IPS-18a (cell line): ENCODE data around the gene IL32.

Source experiments
- H3K27ac ChIP-seq: one replicate; pipeline ENCODE4 v1.5.1; 2013; ENCODE audit warnings: low read length
- H3K27me3 ChIP-seq: one replicate; pipeline ENCODE4 v1.6.1; 2013; ENCODE audit warnings: mild to moderate bottlenecking, low read length; ENCODE audit not compliant: control insufficient read depth, insufficient read depth
- H3K36me3 ChIP-seq: one replicate; pipeline ENCODE4 v1.6.1; 2013; ENCODE audit warnings: low read depth, low read length; ENCODE audit not compliant: control insufficient read depth
- H3K4me1 ChIP-seq: one replicate; pipeline ENCODE4 v1.6.1; 2013; ENCODE audit warnings: low read depth, low read length; ENCODE audit not compliant: control insufficient read depth
- H3K4me3 ChIP-seq: one replicate; pipeline ENCODE4 v1.5.1; 2013; ENCODE audit warnings: low read length
- H3K9ac ChIP-seq: one replicate; pipeline ENCODE4 v1.6.1; 2013; ENCODE audit warnings: mild to moderate bottlenecking, low read length, moderate library complexity
- H3K9me3 ChIP-seq: one replicate; pipeline ENCODE4 v1.6.1; 2013; ENCODE audit warnings: low read depth, low read length; ENCODE audit not compliant: control insufficient read depth

The IL32 gene

GRCh38 chr16:3101018-3101840 is 35.8 kb downstream of the IL32 start:
- no peaks in the 10 kb centered on the region for H3K27me3 ChIP-seq
- peaks cover 30% of the 10 kb centered on the region for H3K4me1 ChIP-seq
- peaks cover 4% of the 10 kb centered on the region for H3K36me3 ChIP-seq
- no peak overlapping the region for H3K4me3 ChIP-seq
- no peak overlapping the region for H3K9ac ChIP-seq
- H3K9me3 ChIP-seq, result no peaks in the 10 kb centered on the region
- no peak overlapping the region for H3K27ac ChIP-seq

- Histone ChIP-seq H3K27me3 (no peaks in the 10 kb centered on the region), H3K4me1 (peaks cover 25% of the 10 kb centered on the region), H3K9me3 (no peaks in the 10 kb centered on the region), H3K36me3 (no peaks in the 10 kb centered on the region), H3K27ac (peak overlapping the region; percentile 34), H3K9ac (no peak overlapping the region), H3K4me3 (no peak overlapping the region)
These were observed 36.5 kb downstream of the IL32 start for GRCh38 chr16:3101841-3102470.

GRCh38 chr16:3106205-3106928 is 40.9 kb downstream of the IL32 start:
- peaks cover 10% of the 10 kb centered on the region for H3K4me1 ChIP-seq
- H3K27ac ChIP-seq, result peak overlapping the region; percentile 30
- H3K9ac ChIP-seq, result peak overlapping the region; percentile 74
- H3K27me3 ChIP-seq, result no peaks in the 10 kb centered on the region
- no peaks in the 10 kb centered on the region for H3K9me3 ChIP-seq
- H3K36me3 ChIP-seq, result no peaks in the 10 kb centered on the region
- H3K4me3 ChIP-seq, result peak overlapping the region; percentile 73

DNA sequence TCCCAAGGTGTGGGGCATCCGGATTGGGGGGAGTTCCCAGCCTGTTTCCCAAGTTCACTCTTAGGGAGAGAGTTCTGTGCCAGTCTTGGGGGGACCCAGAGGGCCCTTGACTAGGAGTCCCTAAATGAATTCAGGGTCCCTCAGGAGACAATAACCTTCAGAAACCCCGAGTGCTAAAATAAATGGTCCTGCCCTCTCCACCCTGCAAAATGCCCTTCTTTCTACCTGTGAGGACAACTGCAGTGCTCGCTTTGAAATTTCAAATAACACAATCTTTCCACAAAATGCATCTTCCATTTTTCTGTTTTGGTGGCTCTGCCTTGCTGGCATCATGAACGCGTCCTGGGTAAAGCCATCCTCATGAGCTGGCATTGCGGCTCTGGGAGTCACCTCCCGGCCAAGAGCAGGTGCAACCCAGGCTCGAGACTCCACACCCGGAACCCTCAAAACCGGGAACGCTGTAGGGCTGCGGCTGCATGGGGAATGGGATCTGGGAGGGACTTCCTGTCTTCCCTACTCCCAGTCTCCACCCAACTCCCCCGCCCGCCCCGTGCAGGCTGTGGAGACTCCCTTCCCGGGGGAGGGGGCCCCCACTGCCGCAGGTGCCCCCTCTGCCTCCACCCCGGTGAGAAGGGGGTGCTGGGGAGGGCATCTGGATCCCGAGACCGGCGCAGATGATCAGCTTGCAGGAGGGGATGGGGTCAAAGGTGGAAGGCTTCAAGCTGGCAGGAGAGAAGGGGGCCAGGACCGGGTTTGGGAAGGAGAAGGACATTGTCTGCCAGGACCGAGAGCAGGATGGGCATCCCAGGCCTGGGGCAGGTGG is 46.8 kb downstream of the IL32 start, which contains the start of gene ZNF205:
Gene ZNF205, plus strand, starts transcription at position 529 of the 823 bp plus-strand sequence. CDS start 845 bp downstream, outside the sequence.
- Histone ChIP-seq H3K27me3 (no peaks in the 10 kb centered on the region), H3K9ac (peak within 1 kb of the TSS; percentile 73), H3K27ac (no peak within 1 kb of the TSS), H3K9me3 (no peaks in the 10 kb centered on the region), H3K4me1 (peaks cover 9% of the 10 kb centered on the region), H3K36me3 (peaks cover 7% of the 10 kb centered on the region), H3K4me3 (peak within 1 kb of the TSS; percentile 89)

DNA sequence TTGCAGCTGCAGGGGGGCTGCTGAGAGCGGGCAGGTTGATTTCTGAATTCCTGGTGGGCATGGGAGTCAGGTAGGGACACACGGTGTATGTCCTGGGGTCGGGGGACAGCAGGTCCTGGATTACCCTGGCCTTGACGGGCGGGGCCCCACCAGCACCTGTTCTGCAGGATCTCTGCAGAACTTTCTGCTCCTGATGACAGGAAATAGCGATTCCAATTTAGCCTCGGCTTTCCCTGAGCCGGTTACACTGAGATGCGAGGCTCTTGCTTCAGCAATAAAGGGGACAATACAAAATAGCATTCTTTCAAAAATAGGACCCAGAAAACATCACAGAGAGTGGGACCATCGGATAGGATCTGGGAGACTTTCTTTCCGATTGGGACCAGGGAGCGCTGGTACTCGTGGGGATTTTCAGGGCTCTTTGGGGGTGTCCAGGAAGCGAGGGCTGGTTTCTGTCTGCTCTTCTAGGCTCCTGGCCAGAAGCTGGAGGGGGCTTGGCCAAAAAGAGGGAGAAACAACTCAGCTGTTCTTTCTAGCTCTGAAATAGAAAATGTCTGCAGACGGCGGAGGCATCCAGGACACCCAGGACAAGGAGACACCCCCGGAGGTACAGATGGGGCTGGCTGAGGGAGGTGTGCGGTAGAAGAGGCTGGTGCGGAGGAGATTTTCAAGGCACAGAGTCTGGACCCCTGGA is 47.6 kb downstream of the IL32 start:
- Histone ChIP-seq H3K27me3 (no peaks in the 10 kb centered on the region), H3K9me3 (no peaks in the 10 kb centered on the region), H3K4me1 (peaks cover 9% of the 10 kb centered on the region), H3K27ac (no peak overlapping the region), H3K9ac (peak overlapping the region; percentile 73), H3K36me3 (peaks cover 8% of the 10 kb centered on the region), H3K4me3 (peak overlapping the region; percentile 89)

DNA sequence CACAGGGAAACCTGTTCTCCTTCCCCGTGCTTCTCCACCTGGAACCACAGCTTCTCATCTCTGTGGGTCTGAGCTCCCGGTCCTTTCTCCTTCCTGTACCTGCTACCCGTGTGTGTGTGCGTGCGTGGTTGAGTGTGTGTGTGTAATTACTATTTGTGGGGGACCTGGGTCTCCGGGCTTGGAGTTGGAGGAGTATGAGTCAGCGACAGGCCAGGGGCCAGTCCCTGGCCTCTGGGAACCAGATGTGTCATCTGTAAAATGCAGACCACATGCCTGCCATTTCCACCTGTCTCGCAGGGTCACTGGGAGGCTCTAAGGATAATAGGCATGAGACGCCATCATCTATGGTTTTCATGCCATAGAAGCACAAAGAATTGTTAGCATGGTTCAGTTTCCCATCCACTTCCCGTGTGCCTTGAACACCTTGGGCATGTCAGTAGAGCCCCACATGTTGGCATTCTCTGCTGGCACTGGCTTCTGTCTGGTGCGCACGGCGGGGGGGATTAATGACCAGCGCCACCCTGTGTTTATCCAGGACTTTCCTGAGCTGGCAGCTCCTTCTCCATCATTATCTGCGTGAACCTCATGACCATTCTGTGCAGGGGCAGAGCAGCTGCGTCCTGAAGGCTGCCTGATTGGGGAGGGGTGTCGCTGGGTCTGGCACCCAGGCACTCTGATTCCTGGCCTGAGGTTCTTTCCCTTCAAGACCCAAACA is 48.5 kb downstream of the IL32 start:
- H3K27ac ChIP-seq, result no peak overlapping the region
- H3K27me3 ChIP-seq, result no peaks in the 10 kb centered on the region
- H3K9ac ChIP-seq, result no peak overlapping the region
- H3K36me3 ChIP-seq, result peaks cover 12% of the 10 kb centered on the region
- H3K4me3 ChIP-seq, result peak overlapping the region; percentile 89
- H3K4me1 ChIP-seq, result peaks cover 9% of the 10 kb centered on the region
- no peaks in the 10 kb centered on the region for H3K9me3 ChIP-seq

GRCh38 chr16:3115003-3115402 is 49.6 kb downstream of the IL32 start:
- H3K4me1 ChIP-seq, result peaks cover 9% of the 10 kb centered on the region
- no peaks in the 10 kb centered on the region for H3K27me3 ChIP-seq
- H3K36me3 ChIP-seq, result peaks cover 17% of the 10 kb centered on the region
- H3K9ac ChIP-seq, result no peak overlapping the region
- H3K27ac ChIP-seq, result no peak overlapping the region
- H3K4me3 ChIP-seq, result no peak overlapping the region
- H3K9me3 ChIP-seq, result no peaks in the 10 kb centered on the region

DNA sequence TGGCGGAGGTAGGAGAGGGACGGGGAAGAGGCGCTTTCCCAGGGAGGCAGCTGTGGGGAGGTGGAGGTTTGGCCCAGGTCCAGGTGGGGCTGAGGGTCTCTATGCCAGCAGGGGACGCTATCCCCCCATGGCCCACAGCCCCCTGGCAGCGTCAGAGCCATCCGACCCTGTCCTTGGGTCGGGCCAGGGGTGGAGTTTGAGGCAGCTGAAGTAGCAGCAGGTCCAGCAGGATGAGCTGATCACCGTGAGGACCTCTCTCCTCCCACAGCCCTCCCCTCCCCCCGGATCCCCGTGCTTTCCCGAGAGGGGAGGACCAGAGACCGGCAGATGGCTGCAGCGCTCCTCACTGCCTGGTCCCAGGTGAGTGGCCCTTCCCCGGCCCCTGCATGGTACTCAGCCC is 50.1 kb downstream of the IL32 start:
- Histone ChIP-seq H3K36me3 (peaks cover 21% of the 10 kb centered on the region), H3K4me3 (no peak overlapping the region), H3K4me1 (peaks cover 9% of the 10 kb centered on the region), H3K27ac (no peak overlapping the region), H3K9me3 (no peaks in the 10 kb centered on the region), H3K27me3 (no peaks in the 10 kb centered on the region), H3K9ac (no peak overlapping the region)

- Histone ChIP-seq H3K36me3 (peaks cover 24% of the 10 kb centered on the region), H3K9me3 (no peaks in the 10 kb centered on the region), H3K9ac (no peak overlapping the region), H3K4me3 (no peak overlapping the region), H3K27me3 (no peaks in the 10 kb centered on the region), H3K4me1 (no peaks in the 10 kb centered on the region), H3K27ac (no peak overlapping the region)
These were observed 52.9 kb downstream of the IL32 start for GRCh38 chr16:3118204-3118790.

DNA sequence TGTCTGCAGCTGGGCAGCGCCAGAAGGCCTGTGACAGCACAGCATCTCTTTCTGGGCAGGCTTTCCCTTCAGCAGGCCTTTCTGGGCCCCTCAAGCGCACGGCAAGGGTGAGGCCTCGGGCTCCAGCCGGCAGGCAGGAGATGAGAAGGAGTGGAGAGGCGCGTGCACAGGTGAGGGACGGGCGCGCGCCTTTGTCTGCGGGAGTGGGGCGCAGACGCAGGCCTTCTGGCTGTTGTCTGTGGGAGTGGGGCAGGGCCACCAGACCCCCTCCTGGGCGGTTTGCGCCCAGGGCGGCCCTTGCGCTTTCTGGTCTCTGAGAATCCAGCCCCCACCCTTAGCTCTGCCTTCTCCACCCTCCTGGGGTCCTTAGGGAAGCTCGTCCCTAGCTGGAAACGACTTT is 53.4 kb downstream of the IL32 start:
- Histone ChIP-seq H3K9me3 (no peaks in the 10 kb centered on the region), H3K4me1 (peaks cover 5% of the 10 kb centered on the region), H3K36me3 (peaks cover 24% of the 10 kb centered on the region), H3K27ac (no peak overlapping the region), H3K9ac (no peak overlapping the region), H3K27me3 (no peaks in the 10 kb centered on the region), H3K4me3 (no peak overlapping the region)
